ENCODE data around the gene CEACAM4. TPM values are rescaled to one million over a fixed set of nuclear protein-coding genes. Genes with fewer than 3 reads are reported as not detected.
"Not testable (repeated sequence)": the region's sequence is repeated elsewhere in the genome, so short reads cannot be mapped to it uniquely, and the experiment has no call there.

Gene CEACAM4
- total RNA-seq, 1 donor from 2014 or later = not detected

- no peak overlapping the region for H3K4me3 Mint-ChIP-seq (ENCODE audit: unreplicated experiment)
- TF ChIP-seq CTCF (IDR thresholded peaks at IDR 0.05) = no peak
- no peaks in the 10 kb centered on the region for H3K36me3 Mint-ChIP-seq (ENCODE audit: unreplicated experiment)
- H3K27ac Mint-ChIP-seq (ENCODE audit: unreplicated experiment) = no peak overlapping the region
- DNase-seq (ENCODE audit: extremely low spot score, unreplicated experiment) = peak; percentile 78
- no peaks in the 10 kb centered on the region for H3K4me1 Mint-ChIP-seq (ENCODE audit: unreplicated experiment)
- peaks cover 16% of the 10 kb centered on the region for H3K9me3 Mint-ChIP-seq (ENCODE audit: unreplicated experiment)
- no peaks in the 10 kb centered on the region for H3K27me3 Mint-ChIP-seq (ENCODE audit: unreplicated experiment)
Observed at GRCh38 chr19:41587101-41587837, 39.6 kb downstream of the CEACAM4 start.

GRCh38 chr19:41586064-41586463 lies 40.8 kb downstream of the CEACAM4 start:
- no peak for TF ChIP-seq CTCF (IDR thresholded peaks at IDR 0.05)
- H3K36me3 Mint-ChIP-seq (ENCODE audit: unreplicated experiment) = no peaks in the 10 kb centered on the region
- H3K9me3 Mint-ChIP-seq (ENCODE audit: unreplicated experiment) = peaks cover 22% of the 10 kb centered on the region
- no peak overlapping the region for H3K27ac Mint-ChIP-seq (ENCODE audit: unreplicated experiment)
- H3K27me3 Mint-ChIP-seq (ENCODE audit: unreplicated experiment) = no peaks in the 10 kb centered on the region
- H3K4me3 Mint-ChIP-seq (ENCODE audit: unreplicated experiment) = no peak overlapping the region
- no peaks in the 10 kb centered on the region for H3K4me1 Mint-ChIP-seq (ENCODE audit: unreplicated experiment)
- peak; percentile 64 for DNase-seq (ENCODE audit: extremely low spot score, unreplicated experiment)

- H3K27me3 Mint-ChIP-seq (ENCODE audit: unreplicated experiment) = no peaks in the 10 kb centered on the region
- peak; percentile 78 for DNase-seq (ENCODE audit: extremely low spot score, unreplicated experiment)
- no peak overlapping the region for H3K27ac Mint-ChIP-seq (ENCODE audit: unreplicated experiment)
- no peak overlapping the region for H3K4me3 Mint-ChIP-seq (ENCODE audit: unreplicated experiment)
- no peaks in the 10 kb centered on the region for H3K36me3 Mint-ChIP-seq (ENCODE audit: unreplicated experiment)
- no peaks in the 10 kb centered on the region for H3K4me1 Mint-ChIP-seq (ENCODE audit: unreplicated experiment)
- TF ChIP-seq CTCF (IDR thresholded peaks at IDR 0.05) = no peak
- peaks cover 25% of the 10 kb centered on the region for H3K9me3 Mint-ChIP-seq (ENCODE audit: unreplicated experiment)
Observed at GRCh38 chr19:41584931-41585330, 41.9 kb downstream of the CEACAM4 start.

- H3K4me3 Mint-ChIP-seq (ENCODE audit: unreplicated experiment) = no peak overlapping the region
- H3K4me1 Mint-ChIP-seq (ENCODE audit: unreplicated experiment) = no peaks in the 10 kb centered on the region
- no peaks in the 10 kb centered on the region for H3K27me3 Mint-ChIP-seq (ENCODE audit: unreplicated experiment)
- no peaks in the 10 kb centered on the region for H3K36me3 Mint-ChIP-seq (ENCODE audit: unreplicated experiment)
- H3K9me3 Mint-ChIP-seq (ENCODE audit: unreplicated experiment) = peaks cover 25% of the 10 kb centered on the region
- H3K27ac Mint-ChIP-seq (ENCODE audit: unreplicated experiment) = no peak overlapping the region
- peak; percentile 65 for DNase-seq (ENCODE audit: extremely low spot score, unreplicated experiment)
- TF ChIP-seq CTCF (IDR thresholded peaks at IDR 0.05) = no peak
Observed at GRCh38 chr19:41584260-41584810, 42.5 kb downstream of the CEACAM4 start.

GRCh38 chr19:41582577-41583182 lies 44.2 kb downstream of the CEACAM4 start:
- peaks cover 25% of the 10 kb centered on the region for H3K9me3 Mint-ChIP-seq (ENCODE audit: unreplicated experiment)
- not testable (repeated sequence) for H3K27ac Mint-ChIP-seq (ENCODE audit: unreplicated experiment); H3K27me3 Mint-ChIP-seq (ENCODE audit: unreplicated experiment); H3K4me1 Mint-ChIP-seq (ENCODE audit: unreplicated experiment); H3K36me3 Mint-ChIP-seq (ENCODE audit: unreplicated experiment); H3K4me3 Mint-ChIP-seq (ENCODE audit: unreplicated experiment)
- DNase-seq (ENCODE audit: extremely low spot score, unreplicated experiment) = peak; percentile 53

- not testable (repeated sequence) for H3K27ac Mint-ChIP-seq (ENCODE audit: unreplicated experiment); H3K4me1 Mint-ChIP-seq (ENCODE audit: unreplicated experiment); H3K4me3 Mint-ChIP-seq (ENCODE audit: unreplicated experiment); DNase-seq (ENCODE audit: extremely low spot score, unreplicated experiment); H3K36me3 Mint-ChIP-seq (ENCODE audit: unreplicated experiment); H3K27me3 Mint-ChIP-seq (ENCODE audit: unreplicated experiment)
- H3K9me3 Mint-ChIP-seq (ENCODE audit: unreplicated experiment) = peaks cover 25% of the 10 kb centered on the region
Observed at GRCh38 chr19:41581068-41581467, 45.8 kb downstream of the CEACAM4 start.
